HCT116 (cell line): Measurements from ENCODE around the gene GOSR1.

ENCODE experiments used
- CTCF ChIP-seq, 3 experiments: fragments of 200-600 bp in 1 of 3; sonication (generic) in 1 of 3; IDR thresholded peaks in 2 of 3; conservative IDR thresholded peaks in 1 of 3; 2 replicates each; pipeline ENCODE4 v1.5.1; 2012 to 2017; ENCODE audit warnings: low read depth in 2 of 3, low read length in 2 of 3, antibody characterized with exemption in 1 of 3, borderline replicate concordance in 1 of 3, control low read depth in 1 of 3, mild to moderate bottlenecking in 1 of 3, mixed read lengths in 1 of 3, mixed run types in 1 of 3, moderate library complexity in 1 of 3; ENCODE audit not compliant: insufficient read depth in 1 of 3
- EZH2 ChIP-seq: fragments of 200-600 bp; sonication (generic); IDR thresholded peaks from 2 replicates; pipeline ENCODE4 v1.6.1; 2017; ENCODE audit warnings: antibody characterized with exemption, mixed run types
- EZH2phosphoT487 ChIP-seq: fragments of 200-600 bp; IDR thresholded peaks from 2 replicates; pipeline ENCODE4 v1.6.1; 2018; ENCODE audit warnings: antibody characterized with exemption, borderline replicate concordance
- POLR2A ChIP-seq: IDR thresholded peaks from 2 replicates; pipeline ENCODE4 v1.7.0; 2011; ENCODE audit warnings: borderline replicate concordance; ENCODE audit not compliant: insufficient read depth, insufficient read length; ENCODE audit errors: extremely low read depth
- POLR2AphosphoS5 ChIP-seq: IDR thresholded peaks from 2 replicates; pipeline ENCODE4 v1.6.1; 2011; ENCODE audit warnings: mild to moderate bottlenecking, low read depth, low read length, moderate library complexity
- RAD21 ChIP-seq: IDR thresholded peaks from 2 replicates; pipeline ENCODE4 v1.6.1; 2012; ENCODE audit warnings: low read depth, mild to moderate bottlenecking
- REST ChIP-seq: IDR thresholded peaks from 2 replicates; pipeline ENCODE4 v1.6.1; 2012; ENCODE audit warnings: low read depth
- SP1 ChIP-seq: IDR thresholded peaks from 2 replicates; pipeline ENCODE4 v1.6.1; 2012; ENCODE audit warnings: low read depth
- TCF7L2 ChIP-seq: IDR thresholded peaks from 2 replicates; pipeline ENCODE4 v1.7.0; 2011; ENCODE audit warnings: borderline replicate concordance, inconsistent platforms; ENCODE audit not compliant: insufficient read depth, insufficient read length; ENCODE audit errors: extremely low read depth
- ZBTB33 ChIP-seq: IDR thresholded peaks from 2 replicates; pipeline ENCODE4 v1.6.1; 2011; ENCODE audit warnings: mild to moderate bottlenecking, low read length, moderate library complexity; ENCODE audit not compliant: insufficient replicate concordance; ENCODE audit errors: extremely low read depth
- ZFX ChIP-seq: fragments of 450-650 bp; IDR thresholded peaks from 2 replicates; pipeline ENCODE4 v1.6.1; 2017

GRCh38 chr17:30552994-30553566, 75.9 kb downstream of the GOSR1 start:
- TF ChIP-seq REST, result no peak
- TF ChIP-seq CTCF (IDR thresholded peaks at IDR 0.05 in 2 of 3, conservative IDR thresholded peaks at IDR 0.05 in 1 of 3; ENCODE audit: borderline replicate concordance in 1 of 3, insufficient read depth in 1 of 3, low read depth in 2 of 3, low read length in 2 of 3), result no peak
- no peak for TF ChIP-seq POLR2A
- TF ChIP-seq SP1, result no peak
- TF ChIP-seq ZBTB33, result no peak
- no peak for TF ChIP-seq EZH2
- TF ChIP-seq RAD21, result no peak
- no peak for TF ChIP-seq POLR2AphosphoS5
- no peak for TF ChIP-seq TCF7L2
- no peak for TF ChIP-seq EZH2phosphoT487
- no peak for TF ChIP-seq ZFX
